ENCODE data around the gene MRPL23. TPM values are rescaled to one million over a fixed set of nuclear protein-coding genes. Genes with fewer than 3 reads are reported as not detected.

The MRPL23 gene
- total and polyA plus RNA-seq, 2 of the 13 experiments (the other 11 are each of a cell fraction or from before 2014, with no cell fraction given), result 67.8 to 123 TPM

DNA sequence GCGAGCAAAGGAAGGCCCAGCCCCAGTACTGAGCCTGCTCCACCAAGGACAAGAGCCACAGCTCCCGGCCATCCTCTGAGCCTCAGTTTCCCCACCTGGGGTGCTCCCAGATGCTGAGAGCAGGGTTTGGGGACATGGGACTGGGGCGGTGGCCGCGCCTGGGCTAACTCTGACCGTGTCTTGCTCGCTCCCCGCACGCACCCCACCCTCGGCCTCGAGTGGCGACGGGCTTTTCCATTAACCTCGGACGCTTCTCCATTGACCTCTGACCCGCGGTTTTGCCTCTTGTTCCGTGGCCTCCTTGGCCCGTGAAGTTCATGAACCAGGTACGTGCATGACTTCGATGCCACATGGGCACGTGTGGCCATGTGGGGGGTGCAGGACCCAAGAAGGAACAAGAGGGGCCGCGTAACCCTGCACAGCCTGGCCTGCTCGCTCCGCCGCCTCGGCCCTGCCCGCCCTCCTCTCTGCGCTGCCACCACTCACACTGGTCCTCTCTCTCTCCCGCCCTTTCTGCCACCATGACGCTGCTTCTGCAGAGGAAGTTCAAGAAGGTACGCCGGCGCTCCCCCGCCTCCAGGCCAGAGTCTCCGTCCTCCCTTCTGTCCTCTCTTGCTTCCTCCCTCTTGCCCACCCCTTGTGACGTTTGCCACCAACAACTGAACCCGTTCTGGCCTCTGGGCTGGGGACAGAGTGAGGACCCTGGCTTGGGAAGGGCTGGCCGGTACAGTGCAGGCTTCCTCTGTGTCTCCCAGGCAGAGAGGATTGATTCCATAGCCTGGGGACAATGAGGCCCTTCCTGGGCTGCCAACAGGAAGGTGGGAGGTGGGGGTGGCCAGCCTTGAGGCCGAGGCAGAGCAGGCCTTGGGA lies 20.7 kb upstream of the MRPL23 start:
- in situ Hi-C loops (cut with HindIII; ENCODE audit: extremely low pct_ligation_motif_present, low pct_unique_long_range_greater_than_20kb), result no loop called here
- CTCF ChIA-PET (ENCODE audit: low intra/inter-chr PET ratio, low total read pairs), result no interaction called here

More for the DNA sequence above, 20.7 kb upstream of the MRPL23 start:
- TF ChIP-seq, protein P1, sequence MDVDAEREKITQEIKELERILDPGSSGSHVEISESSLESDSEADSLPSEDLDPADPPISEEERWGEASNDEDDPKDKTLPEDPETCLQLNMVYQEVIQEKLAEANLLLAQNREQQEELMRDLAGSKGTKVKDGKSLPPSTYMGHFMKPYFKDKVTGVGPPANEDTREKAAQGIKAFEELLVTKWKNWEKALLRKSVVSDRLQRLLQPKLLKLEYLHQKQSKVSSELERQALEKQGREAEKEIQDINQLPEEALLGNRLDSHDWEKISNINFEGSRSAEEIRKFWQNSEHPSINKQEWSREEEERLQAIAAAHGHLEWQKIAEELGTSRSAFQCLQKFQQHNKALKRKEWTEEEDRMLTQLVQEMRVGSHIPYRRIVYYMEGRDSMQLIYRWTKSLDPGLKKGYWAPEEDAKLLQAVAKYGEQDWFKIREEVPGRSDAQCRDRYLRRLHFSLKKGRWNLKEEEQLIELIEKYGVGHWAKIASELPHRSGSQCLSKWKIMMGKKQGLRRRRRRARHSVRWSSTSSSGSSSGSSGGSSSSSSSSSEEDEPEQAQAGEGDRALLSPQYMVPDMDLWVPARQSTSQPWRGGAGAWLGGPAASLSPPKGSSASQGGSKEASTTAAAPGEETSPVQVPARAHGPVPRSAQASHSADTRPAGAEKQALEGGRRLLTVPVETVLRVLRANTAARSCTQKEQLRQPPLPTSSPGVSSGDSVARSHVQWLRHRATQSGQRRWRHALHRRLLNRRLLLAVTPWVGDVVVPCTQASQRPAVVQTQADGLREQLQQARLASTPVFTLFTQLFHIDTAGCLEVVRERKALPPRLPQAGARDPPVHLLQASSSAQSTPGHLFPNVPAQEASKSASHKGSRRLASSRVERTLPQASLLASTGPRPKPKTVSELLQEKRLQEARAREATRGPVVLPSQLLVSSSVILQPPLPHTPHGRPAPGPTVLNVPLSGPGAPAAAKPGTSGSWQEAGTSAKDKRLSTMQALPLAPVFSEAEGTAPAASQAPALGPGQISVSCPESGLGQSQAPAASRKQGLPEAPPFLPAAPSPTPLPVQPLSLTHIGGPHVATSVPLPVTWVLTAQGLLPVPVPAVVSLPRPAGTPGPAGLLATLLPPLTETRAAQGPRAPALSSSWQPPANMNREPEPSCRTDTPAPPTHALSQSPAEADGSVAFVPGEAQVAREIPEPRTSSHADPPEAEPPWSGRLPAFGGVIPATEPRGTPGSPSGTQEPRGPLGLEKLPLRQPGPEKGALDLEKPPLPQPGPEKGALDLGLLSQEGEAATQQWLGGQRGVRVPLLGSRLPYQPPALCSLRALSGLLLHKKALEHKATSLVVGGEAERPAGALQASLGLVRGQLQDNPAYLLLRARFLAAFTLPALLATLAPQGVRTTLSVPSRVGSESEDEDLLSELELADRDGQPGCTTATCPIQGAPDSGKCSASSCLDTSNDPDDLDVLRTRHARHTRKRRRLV (CRISPR knock-in tag; IDR thresholded peaks at IDR 0.05), result no peak
- peak; percentile 75 for TF ChIP-seq ZNF263 (CRISPR knock-in tag; IDR thresholded peaks at IDR 0.05)
- TF ChIP-seq, protein P2, sequence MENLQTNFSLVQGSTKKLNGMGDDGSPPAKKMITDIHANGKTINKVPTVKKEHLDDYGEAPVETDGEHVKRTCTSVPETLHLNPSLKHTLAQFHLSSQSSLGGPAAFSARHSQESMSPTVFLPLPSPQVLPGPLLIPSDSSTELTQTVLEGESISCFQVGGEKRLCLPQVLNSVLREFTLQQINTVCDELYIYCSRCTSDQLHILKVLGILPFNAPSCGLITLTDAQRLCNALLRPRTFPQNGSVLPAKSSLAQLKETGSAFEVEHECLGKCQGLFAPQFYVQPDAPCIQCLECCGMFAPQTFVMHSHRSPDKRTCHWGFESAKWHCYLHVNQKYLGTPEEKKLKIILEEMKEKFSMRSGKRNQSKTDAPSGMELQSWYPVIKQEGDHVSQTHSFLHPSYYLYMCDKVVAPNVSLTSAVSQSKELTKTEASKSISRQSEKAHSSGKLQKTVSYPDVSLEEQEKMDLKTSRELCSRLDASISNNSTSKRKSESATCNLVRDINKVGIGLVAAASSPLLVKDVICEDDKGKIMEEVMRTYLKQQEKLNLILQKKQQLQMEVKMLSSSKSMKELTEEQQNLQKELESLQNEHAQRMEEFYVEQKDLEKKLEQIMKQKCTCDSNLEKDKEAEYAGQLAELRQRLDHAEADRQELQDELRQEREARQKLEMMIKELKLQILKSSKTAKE (CRISPR knock-in tag; IDR thresholded peaks at IDR 0.05; ENCODE audit: borderline replicate concordance), result no peak
- no peak for TF ChIP-seq DNMT3B (CRISPR knock-in tag; conservative IDR thresholded peaks at IDR 0.05)
- no peak for TF ChIP-seq FOXA3 (CRISPR knock-in tag; IDR thresholded peaks at IDR 0.05)
- H3K27ac ChIP-seq (ENCODE audit: extremely low read length, insufficient read depth, low read length), result no peak overlapping the region
- intact Hi-C loops (cut with micrococcal nuclease; ENCODE audit: unreplicated experiment), result no loop called here
- no peaks in the 10 kb centered on the region for H3K9me3 ChIP-seq (ENCODE audit: low read length)
- ATAC-seq (no peak), DNase-seq (ENCODE audit: low spot score) (no peak), FAIRE-seq (no peak)
- H3K9ac ChIP-seq (ENCODE audit: insufficient read depth, low read depth, low read length), result no peak overlapping the region
- no peaks in the 10 kb centered on the region for H3K79me2 ChIP-seq (ENCODE audit: insufficient read depth, low read length)
- WGBS (ENCODE audit: low lambda C conversion rate), result 49% methylated on average over 36 of the region's 41 CpGs
- H4K20me1 ChIP-seq (ENCODE audit: insufficient read depth, low read length), result no peaks in the 10 kb centered on the region
- POLR2A ChIA-PET, result no interaction called here
- H3K4me2 ChIP-seq (ENCODE audit: low read depth, low read length), result no peak overlapping the region
- no peaks in the 10 kb centered on the region for H3K4me1 ChIP-seq (ENCODE audit: insufficient read depth, low read length)
- peaks cover 29 to 86% of the 10 kb centered on the region in 2 experiments for H3K27me3 ChIP-seq (ENCODE audit: control insufficient read depth in 1 of 2, insufficient read depth in 2 of 2, low read length in 2 of 2)
- H3K4me3 ChIP-seq (replicated peaks in 1 of 3; ENCODE audit: insufficient read depth in 1 of 3, low read depth in 2 of 3, low read length in 3 of 3), result no peak overlapping the region
- no peaks in the 10 kb centered on the region for H3K36me3 ChIP-seq (replicated peaks in 1 of 2; ENCODE audit: control insufficient read depth in 1 of 2, insufficient read depth in 2 of 2, low read length in 2 of 2)
- no peak overlapping the region for H2AFZ ChIP-seq (ENCODE audit: low read length)
- BruUV-seq (replicated peaks), result no TSS peak

Data from HepG2 (cell line).